HG03457 (cell line): ENCODE measurements around the gene RNU6-8.

Experiments used
- ATAC-seq: cut with Tn5 transposase; IDR thresholded peaks from one replicate; pipeline ENCODE4 v1.9.1; 2021; ENCODE audit warnings: moderate number of reproducible peaks; ENCODE audit not compliant: unreplicated experiment

RNU6-8 gene

GRCh38 chr14:32166029-32166428 lies 37.0 kb downstream of the RNU6-8 start:
- no peak for ATAC-seq
